Stimulated activated effector memory CD8-positive, alpha-beta T cell treated with anti-CD3 and anti-CD28 coated beads, Interleukin-12 subunit alpha, Interleukin-12 subunit beta, amount 100 ng/mL, for 72 hours (primary cell): ENCODE measurements around the gene NT5C2.
A peak's percentile ranks its signal among the peaks of the same experiment; 100 is the strongest.
"Not testable (repeated sequence)": the region's sequence is repeated elsewhere in the genome, so short reads cannot be mapped to it uniquely, and the experiment has no call there.

Experiments used
- ATAC-seq: fragments of 150-1000 bp; cut with Tn5 transposase; 2 replicates; pipeline ENCODE4 v1.10.0; 2021
- DNase-seq, 2 donors: peaks; one replicate each; pipeline ENCODE4 v3.0.0; 2021 to 2022; ENCODE audit warnings: low spot score in 2 of 2
- H3K27ac Mint-ChIP-seq: one replicate; pipeline ENCODE4 v1.8.0; 2022; ENCODE audit warnings: mild to moderate bottlenecking, mixed read lengths
- H3K36me3 Mint-ChIP-seq: one replicate; pipeline ENCODE4 v1.8.0; 2022; ENCODE audit warnings: mild to moderate bottlenecking, mixed read lengths
- H3K4me1 Mint-ChIP-seq: one replicate; pipeline ENCODE4 v1.8.0; 2022; ENCODE audit warnings: mixed read lengths
- H3K4me3 Mint-ChIP-seq: one replicate; pipeline ENCODE4 v1.8.0; 2022; ENCODE audit warnings: mild to moderate bottlenecking, mixed read lengths
- H3K9me3 Mint-ChIP-seq: one replicate; pipeline ENCODE4 v1.8.0; 2022; ENCODE audit warnings: mixed read lengths

The NT5C2 gene

DNA sequence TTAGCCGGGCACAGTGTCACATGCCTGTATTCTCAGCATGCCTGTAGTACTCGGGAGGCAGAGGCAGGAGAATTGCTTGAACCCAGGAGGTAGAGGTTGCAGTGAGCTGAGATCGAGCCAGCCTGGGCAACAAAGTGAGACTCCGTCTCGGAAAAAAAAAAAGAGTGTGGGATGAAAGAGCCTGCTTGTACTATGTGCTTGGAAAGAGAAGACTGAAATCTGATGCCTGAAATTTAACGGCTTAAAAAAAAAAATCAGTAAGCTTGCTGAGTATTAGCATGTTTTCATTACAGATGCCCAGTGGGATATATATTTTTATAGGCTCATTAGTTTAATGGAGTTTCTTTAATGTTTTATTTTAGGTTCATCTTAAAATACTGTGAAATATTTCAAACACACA lies 4.2 kb downstream of the NT5C2 start:
- Mint-ChIP-seq H3K36me3 (peaks cover 68% of the 10 kb centered on the region), H3K4me3 (no peak overlapping the region), H3K27ac (no peak overlapping the region), H3K4me1 (peaks cover 47% of the 10 kb centered on the region), H3K9me3 (no peaks in the 10 kb centered on the region)
- ATAC-seq (no peak), DNase-seq (no peak)

DNA sequence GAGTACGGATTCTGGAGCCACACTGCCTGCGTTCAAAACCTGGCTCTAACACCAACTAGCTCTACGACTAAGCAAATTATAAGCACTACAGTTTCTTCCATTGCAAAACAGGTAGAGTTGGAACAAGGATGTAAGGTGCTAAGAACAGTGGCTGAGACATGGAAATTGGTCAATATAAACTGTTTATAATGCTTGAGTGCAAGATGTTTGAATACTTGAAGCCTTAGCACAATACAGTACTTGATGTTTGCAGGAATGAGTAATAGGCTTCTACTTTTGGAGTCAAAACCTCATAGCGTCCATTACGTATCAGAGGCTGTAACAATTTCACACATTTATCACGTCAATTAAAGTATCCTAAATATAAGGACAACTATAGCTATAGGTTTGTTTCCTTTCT lies 6.9 kb downstream of the NT5C2 start:
- ATAC-seq = no peak
- peaks cover 62% of the 10 kb centered on the region for H3K36me3 Mint-ChIP-seq
- H3K27ac Mint-ChIP-seq = no peak overlapping the region
- no peak overlapping the region for H3K4me3 Mint-ChIP-seq
- peaks cover 41% of the 10 kb centered on the region for H3K4me1 Mint-ChIP-seq
- DNase-seq = no peak
- no peaks in the 10 kb centered on the region for H3K9me3 Mint-ChIP-seq

DNA sequence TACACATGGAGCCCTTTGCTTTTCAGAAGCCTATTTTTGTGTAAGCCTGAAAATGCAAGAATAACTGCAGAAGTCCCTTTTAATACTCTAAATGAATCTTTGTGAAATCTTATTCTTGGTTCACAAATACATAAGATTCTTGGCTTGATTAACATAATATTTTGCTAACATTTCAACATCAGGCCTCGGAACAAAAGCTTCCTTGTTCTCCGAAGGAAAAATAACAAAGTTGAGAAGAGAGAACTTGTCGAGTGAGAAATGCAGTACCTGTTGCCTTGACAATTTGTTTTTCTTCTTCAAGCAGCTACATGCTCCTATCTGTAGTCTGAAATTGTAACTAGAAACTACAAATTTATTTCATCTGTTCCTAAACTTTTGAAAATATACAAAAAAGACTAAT lies 8.5 kb downstream of the NT5C2 start:
- ATAC-seq (no peak), DNase-seq (no peak)
- Mint-ChIP-seq H3K4me3 (no peak overlapping the region), H3K27ac (no peak overlapping the region), H3K9me3 (no peaks in the 10 kb centered on the region), H3K36me3 (peaks cover 69% of the 10 kb centered on the region), H3K4me1 (peaks cover 30% of the 10 kb centered on the region)

DNA sequence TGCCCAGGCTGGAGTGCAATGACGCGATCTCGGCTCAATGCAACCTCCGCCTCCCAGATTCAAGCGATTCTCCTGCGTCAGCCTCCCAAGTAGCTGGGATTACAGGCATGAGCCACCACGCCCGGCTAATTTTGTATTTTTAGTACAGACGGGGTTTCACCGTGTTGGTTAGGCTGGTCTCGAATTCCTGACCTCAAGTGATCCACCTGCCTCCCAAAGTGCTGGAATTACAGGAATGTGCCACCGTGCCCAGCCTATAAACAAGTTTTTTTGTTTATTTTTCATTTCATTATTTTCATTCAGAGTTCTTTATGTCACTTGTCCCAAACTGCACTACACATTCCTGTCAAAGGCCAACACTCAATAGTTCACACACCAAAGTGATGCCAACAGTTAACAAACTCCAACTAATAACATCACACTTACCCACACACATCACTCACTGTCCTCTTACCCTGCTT lies 9.1 kb downstream of the NT5C2 start:
- not testable (repeated sequence) for H3K4me3 Mint-ChIP-seq, ATAC-seq, DNase-seq, H3K9me3 Mint-ChIP-seq, H3K27ac Mint-ChIP-seq
- Mint-ChIP-seq H3K36me3 (peaks cover 73% of the 10 kb centered on the region), H3K4me1 (peaks cover 30% of the 10 kb centered on the region)

DNA sequence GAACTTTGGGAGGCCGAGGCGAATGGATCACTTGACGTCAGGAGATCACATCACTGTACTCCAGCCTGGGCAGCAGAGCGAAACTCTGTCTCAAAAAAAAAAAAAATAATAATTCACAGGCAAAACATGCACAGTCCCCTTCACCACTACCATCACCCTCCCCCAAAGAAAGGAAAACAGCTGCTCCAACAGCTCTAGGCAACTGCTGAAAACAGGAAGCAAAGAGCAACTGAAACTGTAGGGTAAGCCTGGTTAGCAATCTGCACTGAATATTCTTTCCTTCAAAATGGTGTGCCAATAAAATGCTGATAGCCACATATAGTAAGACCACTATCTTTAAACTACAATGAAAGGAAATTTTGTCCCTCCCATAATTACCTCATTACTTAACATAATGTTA lies 11.8 kb downstream of the NT5C2 start:
- peak in 1 of 2 donors; percentile 34 for DNase-seq
- Mint-ChIP-seq H3K4me3 (no peak overlapping the region), H3K4me1 (peaks cover 29% of the 10 kb centered on the region), H3K36me3 (peaks cover 66% of the 10 kb centered on the region), H3K27ac (no peak overlapping the region), H3K9me3 (no peaks in the 10 kb centered on the region)
- no peak for ATAC-seq

DNA sequence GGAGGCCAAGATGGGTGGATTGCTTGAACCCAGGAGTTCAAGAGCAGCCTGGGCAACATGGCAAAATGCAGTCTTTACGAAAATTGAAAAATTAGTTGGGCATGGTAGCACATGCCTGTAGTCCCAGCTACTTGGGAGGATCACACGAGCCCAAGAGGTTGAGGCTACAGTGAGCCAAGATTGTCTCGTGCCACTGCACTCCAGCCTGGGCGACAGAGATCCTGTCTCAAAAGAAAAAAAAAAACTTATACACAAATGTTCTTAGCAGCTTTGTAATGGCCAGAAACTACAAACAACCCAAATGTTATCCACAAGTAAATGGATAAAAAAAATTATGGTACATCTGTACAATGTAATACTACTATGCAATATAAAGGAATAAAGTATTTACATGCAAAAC lies 12.6 kb downstream of the NT5C2 start:
- no peak for ATAC-seq
- H3K4me3 Mint-ChIP-seq = no peak overlapping the region
- no peaks in the 10 kb centered on the region for H3K9me3 Mint-ChIP-seq
- peaks cover 31% of the 10 kb centered on the region for H3K4me1 Mint-ChIP-seq
- H3K27ac Mint-ChIP-seq = no peak overlapping the region
- DNase-seq = no peak
- H3K36me3 Mint-ChIP-seq = peaks cover 63% of the 10 kb centered on the region

DNA sequence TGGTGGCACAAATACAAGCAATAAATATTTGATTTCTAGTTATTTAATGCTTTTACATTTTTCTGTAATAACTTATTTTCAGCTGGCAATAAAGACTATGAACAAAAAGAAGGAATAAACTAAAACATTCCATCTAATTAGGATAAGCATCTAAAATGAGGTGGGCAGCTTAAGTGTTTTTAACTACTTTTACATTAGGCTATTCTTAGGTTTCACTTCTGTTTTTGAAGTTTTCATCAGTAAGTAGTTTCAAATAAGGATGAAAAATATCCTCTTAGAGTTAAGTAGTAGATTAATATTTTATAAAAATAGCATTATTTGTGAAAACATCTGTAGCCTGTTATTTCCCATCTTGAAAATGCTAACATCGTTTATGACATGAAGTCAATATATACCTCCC lies 15.9 kb downstream of the NT5C2 start:
- no peak overlapping the region for H3K27ac Mint-ChIP-seq
- H3K36me3 Mint-ChIP-seq = peaks cover 86% of the 10 kb centered on the region
- no peaks in the 10 kb centered on the region for H3K9me3 Mint-ChIP-seq
- H3K4me1 Mint-ChIP-seq = peaks cover 12% of the 10 kb centered on the region
- ATAC-seq (no peak), DNase-seq (no peak)
- H3K4me3 Mint-ChIP-seq = no peak overlapping the region

DNA sequence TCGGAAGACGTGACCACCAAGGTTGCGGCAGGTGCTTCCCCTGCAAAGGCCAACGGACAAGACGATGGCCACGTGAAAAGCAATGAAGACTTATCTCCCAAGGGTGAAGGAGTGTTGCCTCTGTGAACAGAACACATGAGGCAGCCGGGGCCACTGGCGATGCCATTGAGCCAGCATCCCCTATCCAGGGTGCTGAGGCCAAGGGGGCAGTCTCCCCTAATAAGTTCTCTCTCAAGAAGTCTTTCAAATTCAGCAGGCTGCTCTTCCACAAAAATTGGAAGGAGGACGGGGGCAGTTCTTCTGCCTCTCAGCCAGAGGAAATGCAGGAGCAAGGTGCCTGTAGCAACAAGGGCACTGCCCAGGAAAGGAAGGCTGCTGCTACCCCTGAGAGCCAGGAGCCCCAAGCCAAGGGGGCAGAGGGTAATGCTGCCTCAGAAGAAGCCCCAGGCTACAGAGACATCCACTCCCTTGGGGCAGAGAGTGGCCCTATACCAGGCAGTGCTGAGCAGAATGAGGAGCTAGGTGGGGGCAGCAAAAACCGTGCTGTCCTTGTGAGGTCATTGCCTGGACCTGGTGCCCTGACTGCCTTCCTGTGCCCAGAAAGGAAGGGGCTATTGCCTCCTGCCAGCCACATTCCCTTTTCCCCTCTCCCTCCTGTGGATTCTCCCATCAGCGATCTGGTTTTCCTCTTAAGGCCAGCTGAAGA lies 17.3 kb downstream of the NT5C2 start:
- no peak for DNase-seq
- Mint-ChIP-seq H3K4me1 (peaks cover 12% of the 10 kb centered on the region), H3K4me3 (no peak overlapping the region), H3K27ac (peak overlapping the region; percentile 72), H3K36me3 (peaks cover 86% of the 10 kb centered on the region), H3K9me3 (no peaks in the 10 kb centered on the region)
- ATAC-seq = no peak

DNA sequence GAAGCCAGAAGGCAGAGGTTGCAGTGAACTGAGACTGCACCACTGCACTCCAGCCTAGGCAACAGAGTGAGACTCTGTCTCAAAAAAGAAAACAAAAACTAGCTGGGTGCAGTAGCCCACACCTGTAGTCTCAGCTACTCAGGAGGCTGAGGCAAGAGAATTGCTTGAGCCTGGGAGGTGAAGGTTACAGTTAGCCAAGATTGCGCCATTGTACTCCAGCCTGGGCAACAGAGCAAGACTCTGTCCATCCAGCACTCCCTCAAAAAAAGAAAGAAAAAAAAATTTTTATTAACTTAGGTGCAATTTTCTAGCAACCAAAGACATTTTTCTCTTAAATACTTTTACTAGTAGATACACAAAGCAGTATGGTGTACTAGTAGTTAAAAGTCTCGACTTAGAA lies 18.7 kb downstream of the NT5C2 start:
- DNase-seq, H3K4me3 Mint-ChIP-seq, ATAC-seq, H3K9me3 Mint-ChIP-seq, H3K27ac Mint-ChIP-seq: not testable (repeated sequence)
- Mint-ChIP-seq H3K4me1 (peaks cover 12% of the 10 kb centered on the region), H3K36me3 (peaks cover 86% of the 10 kb centered on the region)

DNA sequence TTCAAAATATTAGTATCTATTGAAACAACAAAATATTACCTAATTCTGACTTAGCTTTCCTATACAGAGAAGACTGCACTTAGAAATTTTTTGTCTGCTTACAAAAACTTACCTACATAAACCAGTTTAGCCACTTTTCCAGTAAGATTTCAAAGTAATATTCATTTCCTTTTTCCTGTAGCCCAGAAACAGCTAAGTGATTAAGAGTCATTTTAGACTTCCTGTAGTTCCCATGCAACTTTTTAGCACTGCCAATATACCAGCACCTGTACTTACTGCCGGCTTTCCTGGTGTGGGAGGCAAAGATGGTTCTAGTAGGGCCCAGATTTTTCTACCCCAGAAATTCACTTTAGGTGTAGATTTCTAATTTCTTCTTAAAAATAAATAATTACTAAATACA lies 21.8 kb downstream of the NT5C2 start:
- no peaks in the 10 kb centered on the region for H3K9me3 Mint-ChIP-seq
- no peak for DNase-seq
- H3K4me3 Mint-ChIP-seq = no peak overlapping the region
- H3K36me3 Mint-ChIP-seq = peaks cover 96% of the 10 kb centered on the region
- H3K27ac Mint-ChIP-seq = peak overlapping the region; percentile 46
- peaks cover 6% of the 10 kb centered on the region for H3K4me1 Mint-ChIP-seq
- no peak for ATAC-seq

DNA sequence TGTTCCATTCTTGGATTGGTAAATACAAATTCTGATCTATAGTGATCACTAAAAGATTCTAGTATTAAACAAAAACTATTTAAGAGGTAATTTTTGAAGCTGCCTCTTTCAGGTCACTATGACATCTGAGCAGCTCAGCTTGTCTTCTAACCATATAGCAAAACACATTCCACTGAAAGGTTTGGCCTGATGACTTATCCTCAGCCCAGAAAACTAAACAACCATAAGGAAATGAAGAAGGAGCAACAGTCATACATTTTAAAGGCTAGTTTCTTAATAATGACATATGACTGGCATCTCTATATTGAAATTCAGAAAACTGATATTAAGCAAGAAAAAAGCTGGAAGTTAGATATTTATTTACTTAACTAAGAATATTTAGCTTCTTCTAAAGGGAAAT lies 24.6 kb downstream of the NT5C2 start:
- no peak overlapping the region for H3K27ac Mint-ChIP-seq
- DNase-seq (no peak), ATAC-seq (no peak)
- peaks cover 92% of the 10 kb centered on the region for H3K36me3 Mint-ChIP-seq
- H3K9me3 Mint-ChIP-seq = no peaks in the 10 kb centered on the region
- H3K4me3 Mint-ChIP-seq = no peak overlapping the region
- no peaks in the 10 kb centered on the region for H3K4me1 Mint-ChIP-seq

DNA sequence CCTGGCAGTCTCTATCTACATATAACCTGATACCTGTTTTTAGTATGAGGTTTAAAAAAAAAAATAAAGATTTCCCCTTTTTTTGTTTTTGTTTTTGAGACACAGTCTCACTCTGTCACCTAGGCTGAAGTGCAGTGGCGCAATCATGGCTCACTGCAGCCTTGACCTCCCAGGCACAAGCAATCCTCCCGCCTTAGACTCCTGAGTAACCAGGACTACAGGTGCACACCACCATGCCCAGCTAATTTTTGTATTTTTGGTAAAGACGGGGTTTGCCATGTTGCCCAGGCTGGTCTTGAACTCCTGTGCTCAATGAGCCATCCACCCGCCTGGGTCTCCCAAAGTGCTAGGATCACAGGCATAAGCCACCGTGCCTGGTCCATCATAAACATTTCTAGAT lies 25.5 kb downstream of the NT5C2 start:
- not testable (repeated sequence) for H3K4me1 Mint-ChIP-seq, H3K27ac Mint-ChIP-seq, H3K9me3 Mint-ChIP-seq, H3K4me3 Mint-ChIP-seq, ATAC-seq, DNase-seq
- peaks cover 84% of the 10 kb centered on the region for H3K36me3 Mint-ChIP-seq

DNA sequence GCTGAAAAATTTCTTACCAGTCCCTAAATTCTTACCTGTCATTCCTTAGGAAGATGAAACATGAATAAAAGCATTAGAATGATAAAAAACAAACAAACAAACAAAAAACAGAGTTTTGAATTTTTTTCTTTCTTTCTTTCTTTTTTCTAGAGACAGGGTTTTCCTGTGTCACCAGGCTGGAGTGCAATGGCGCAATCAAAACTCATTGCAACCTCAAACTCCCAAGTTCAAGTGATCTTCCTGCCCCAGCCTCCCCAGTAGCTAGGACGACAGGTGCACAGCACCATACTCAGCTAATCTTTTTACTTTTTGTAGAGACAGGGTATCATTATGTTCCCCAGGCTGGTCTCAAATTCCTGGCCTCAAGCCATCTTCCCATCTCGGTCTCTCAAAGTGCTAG lies 26.5 kb downstream of the NT5C2 start:
- ATAC-seq = no peak

DNA sequence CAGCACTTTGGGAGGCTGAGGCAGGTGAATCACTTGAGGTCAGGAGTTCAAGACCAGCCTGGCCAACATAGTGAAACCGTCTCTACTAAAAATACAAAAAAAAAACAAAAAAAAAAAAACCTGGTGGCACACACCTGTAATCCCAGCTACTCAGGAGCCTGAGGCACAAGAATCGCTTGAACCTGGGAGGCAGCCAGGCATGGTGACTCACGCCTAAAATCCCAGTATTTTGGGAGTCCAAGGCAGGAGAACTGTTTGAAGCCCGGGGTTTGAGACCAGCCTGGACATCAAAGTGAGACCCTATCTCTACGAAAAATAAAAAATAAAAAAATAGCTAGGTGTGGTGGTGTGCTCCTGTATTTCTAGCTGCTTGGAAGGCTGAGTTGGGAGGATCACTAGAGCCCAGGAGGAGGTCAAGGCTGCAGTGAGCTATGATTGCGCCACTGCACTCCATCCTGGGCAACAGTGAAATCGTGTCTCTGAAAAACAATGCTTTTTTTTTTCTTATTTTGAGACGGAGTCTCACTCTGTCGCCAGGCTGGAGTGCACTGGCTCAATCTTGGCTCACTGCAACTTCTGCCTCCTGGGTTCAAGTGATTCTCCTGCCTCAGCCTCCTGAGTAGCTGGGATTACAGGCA lies 29.2 kb downstream of the NT5C2 start:
- H3K27ac Mint-ChIP-seq, H3K4me3 Mint-ChIP-seq, ATAC-seq, DNase-seq, H3K9me3 Mint-ChIP-seq, H3K4me1 Mint-ChIP-seq: not testable (repeated sequence)
- peaks cover 61% of the 10 kb centered on the region for H3K36me3 Mint-ChIP-seq

More for the DNA sequence above, 26.5 kb downstream of the NT5C2 start:
- Mint-ChIP-seq H3K4me1 (no peaks in the 10 kb centered on the region), H3K27ac (no peak overlapping the region), H3K9me3 (no peaks in the 10 kb centered on the region), H3K36me3 (peaks cover 75% of the 10 kb centered on the region), H3K4me3 (no peak overlapping the region)
- DNase-seq = no peak

DNA sequence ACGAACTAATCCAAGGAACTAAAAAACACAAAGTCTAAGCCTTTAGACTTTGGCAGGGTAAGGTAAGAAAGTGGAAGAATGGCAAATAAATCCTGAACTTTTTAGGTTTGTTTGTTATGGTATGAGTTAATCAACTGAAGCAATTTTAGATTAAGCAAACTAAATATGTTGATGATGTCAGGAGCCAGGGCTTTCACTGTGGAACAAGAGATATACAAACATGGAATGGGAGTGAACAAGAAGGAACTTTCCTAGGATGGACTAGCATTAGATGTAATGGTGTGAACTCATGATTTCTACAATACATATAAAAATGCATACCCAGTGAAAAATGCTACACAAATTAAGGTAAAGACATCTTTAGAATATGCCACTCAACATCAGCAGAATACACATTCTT lies 35.8 kb downstream of the NT5C2 start:
- Mint-ChIP-seq H3K9me3 (no peaks in the 10 kb centered on the region), H3K4me3 (no peak overlapping the region), H3K4me1 (peaks cover 10% of the 10 kb centered on the region), H3K27ac (no peak overlapping the region), H3K36me3 (peaks cover 50% of the 10 kb centered on the region)
- ATAC-seq (no peak), DNase-seq (no peak)

DNA sequence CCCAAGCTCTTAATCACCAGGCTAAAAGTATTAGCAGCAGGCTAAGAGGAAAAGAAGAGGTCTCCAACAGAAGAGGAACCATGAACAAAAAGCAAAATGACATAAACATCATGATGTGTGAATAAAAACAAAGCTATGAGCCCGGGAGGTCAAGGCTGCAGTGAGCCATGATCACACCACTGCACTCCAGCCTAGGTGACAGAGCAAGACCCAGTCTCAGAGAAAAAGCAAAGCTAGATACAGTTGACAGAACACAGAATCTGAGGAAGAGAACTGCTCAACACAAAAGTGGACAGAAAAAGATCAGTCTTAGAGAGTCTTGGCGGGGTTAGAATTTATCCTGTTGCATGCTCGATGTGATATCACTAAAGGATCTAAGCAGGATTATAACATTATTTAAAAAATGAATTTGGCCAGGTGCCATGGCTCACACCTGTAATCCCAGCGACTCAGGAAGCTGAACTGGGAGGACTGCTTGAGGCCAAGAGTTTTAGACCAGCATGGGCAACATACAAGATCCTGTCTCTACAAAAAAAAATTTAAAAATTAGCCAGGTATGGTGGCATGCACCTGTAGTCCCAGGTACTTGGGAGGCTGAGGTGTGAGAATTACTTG lies 37.5 kb downstream of the NT5C2 start:
- no peak for DNase-seq
- Mint-ChIP-seq H3K36me3 (peaks cover 42% of the 10 kb centered on the region), H3K27ac (peak overlapping the region; percentile 26), H3K4me3 (no peak overlapping the region), H3K9me3 (no peaks in the 10 kb centered on the region), H3K4me1 (peaks cover 10% of the 10 kb centered on the region)
- ATAC-seq = no peak
